ENCODE measurements around the gene DUSP19. TPM values are rescaled to one million over a fixed set of nuclear protein-coding genes. Genes with fewer than 3 reads are reported as not detected.

DUSP19 gene
- total and polyA plus RNA-seq, 2 donors (not counting 1 experiment from before 2014, with no cell fraction given) = 0.13 to 1.7 TPM

- no peak for ATAC-seq (ENCODE audit: low read depth)
- Mint-ChIP-seq H3K4me1 (no peaks in the 10 kb centered on the region), H3K27ac (no peak overlapping the region), H3K4me3 (no peak overlapping the region), H3K27me3 (peaks cover 44% of the 10 kb centered on the region), H3K9me3 (ENCODE audit: insufficient read depth) (no peaks in the 10 kb centered on the region)
- H4K20me1 ChIP-seq (ENCODE audit: control insufficient read depth, insufficient read depth, low read length, poor library complexity, severe bottlenecking) = no peaks in the 10 kb centered on the region
- intact Hi-C loops (cut with micrococcal nuclease) = no loop called here
- H3K9ac ChIP-seq (ENCODE audit: low read length) = no peak overlapping the region
- H3K9me3 ChIP-seq (ENCODE audit: control extremely low read depth in 1 of 3, control insufficient read depth in 2 of 3, insufficient read depth in 1 of 3, low read length in 2 of 3) = peaks cover 0 to 3% (median 0%) of the 10 kb centered on the region in 3 donors
- H3K79me2 ChIP-seq (ENCODE audit: control insufficient read depth, insufficient read depth, low read length) = no peaks in the 10 kb centered on the region
- H3K4me3 ChIP-seq (ENCODE audit: control extremely low read depth in 1 of 5, extremely low read depth in 1 of 5, insufficient read depth in 1 of 5, low read depth in 2 of 5, low read length in 4 of 5) = no peak overlapping the region
- peaks cover 0 to 26% (median 12%) of the 10 kb centered on the region in 4 experiments for H3K27me3 ChIP-seq (replicated peaks in 1 of 4; ENCODE audit: control extremely low read depth in 1 of 4, control insufficient read depth in 3 of 4, insufficient read depth in 4 of 4, low read length in 3 of 4)
- no peaks in the 10 kb centered on the region for H3K36me3 ChIP-seq (replicated peaks in 1 of 2; ENCODE audit: control extremely low read depth in 1 of 2, control insufficient read depth in 1 of 2, extremely low read depth in 1 of 2, insufficient read depth in 2 of 2, low read length in 1 of 2)
- H3K4me2 ChIP-seq (replicated peaks; ENCODE audit: low read depth, low read length, poor library complexity, severe bottlenecking) = no peak overlapping the region
- no peak overlapping the region for H2AFZ ChIP-seq (ENCODE audit: insufficient read depth, low read depth, low read length, poor library complexity, severe bottlenecking)
- DNase-seq = no peak
- TF ChIP-seq EZH2 (IDR thresholded peaks at IDR 0.05; ENCODE audit: borderline replicate concordance, insufficient read depth, low read depth, low read length, poor library complexity, severe bottlenecking) = no peak
- TF ChIP-seq, protein P1, sequence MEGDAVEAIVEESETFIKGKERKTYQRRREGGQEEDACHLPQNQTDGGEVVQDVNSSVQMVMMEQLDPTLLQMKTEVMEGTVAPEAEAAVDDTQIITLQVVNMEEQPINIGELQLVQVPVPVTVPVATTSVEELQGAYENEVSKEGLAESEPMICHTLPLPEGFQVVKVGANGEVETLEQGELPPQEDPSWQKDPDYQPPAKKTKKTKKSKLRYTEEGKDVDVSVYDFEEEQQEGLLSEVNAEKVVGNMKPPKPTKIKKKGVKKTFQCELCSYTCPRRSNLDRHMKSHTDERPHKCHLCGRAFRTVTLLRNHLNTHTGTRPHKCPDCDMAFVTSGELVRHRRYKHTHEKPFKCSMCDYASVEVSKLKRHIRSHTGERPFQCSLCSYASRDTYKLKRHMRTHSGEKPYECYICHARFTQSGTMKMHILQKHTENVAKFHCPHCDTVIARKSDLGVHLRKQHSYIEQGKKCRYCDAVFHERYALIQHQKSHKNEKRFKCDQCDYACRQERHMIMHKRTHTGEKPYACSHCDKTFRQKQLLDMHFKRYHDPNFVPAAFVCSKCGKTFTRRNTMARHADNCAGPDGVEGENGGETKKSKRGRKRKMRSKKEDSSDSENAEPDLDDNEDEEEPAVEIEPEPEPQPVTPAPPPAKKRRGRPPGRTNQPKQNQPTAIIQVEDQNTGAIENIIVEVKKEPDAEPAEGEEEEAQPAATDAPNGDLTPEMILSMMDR (IDR thresholded peaks at IDR 0.05) = no peak
- H3K4me1 ChIP-seq (ENCODE audit: control insufficient read depth in 2 of 2, insufficient read depth in 2 of 2, low read length in 2 of 2) = no peaks in the 10 kb centered on the region
- CTCF ChIA-PET = no interaction called here
- POLR2A ChIA-PET = no interaction called here
- WGBS (ENCODE audit: insufficient coverage) = no CpG with 5 or more reads among the region's 2 CpGs
- H3K27ac ChIP-seq (ENCODE audit: low read length in 2 of 2) = no peak overlapping the region
These were observed 15.5 kb upstream of the DUSP19 start for GRCh38 chr2:183063083-183063482.

- H3K4me3 Mint-ChIP-seq = no peak overlapping the region
- ChIA-PET POLR2A (no interaction called here), CTCF (interaction anchor here (1.6 kb wide), 1 partner anchor 10 kb away, joined by 4 read pairs; the partner anchor contains the start of gene DUSP19)
- H3K9ac ChIP-seq (ENCODE audit: low read length) = no peak overlapping the region
- WGBS (ENCODE audit: insufficient coverage) = 90% methylated on average over 3 of the region's 3 CpGs
- no peaks in the 10 kb centered on the region for H3K4me1 ChIP-seq (ENCODE audit: control insufficient read depth in 2 of 2, insufficient read depth in 2 of 2, low read length in 2 of 2)
- no peak overlapping the region for H3K4me2 ChIP-seq (replicated peaks; ENCODE audit: low read depth, low read length, poor library complexity, severe bottlenecking)
- H3K9me3 Mint-ChIP-seq (ENCODE audit: insufficient read depth) = no peaks in the 10 kb centered on the region
- H3K4me3 ChIP-seq (ENCODE audit: control extremely low read depth in 1 of 5, extremely low read depth in 1 of 5, insufficient read depth in 1 of 5, low read depth in 2 of 5, low read length in 4 of 5) = no peak overlapping the region
- peaks cover 0 to 24% (median 7%) of the 10 kb centered on the region in 3 donors for H3K9me3 ChIP-seq (ENCODE audit: control extremely low read depth in 1 of 3, control insufficient read depth in 2 of 3, insufficient read depth in 1 of 3, low read length in 2 of 3)
- H3K4me1 Mint-ChIP-seq = no peaks in the 10 kb centered on the region
- H3K27ac ChIP-seq (ENCODE audit: low read length in 2 of 2) = no peak overlapping the region
- H3K27ac Mint-ChIP-seq = no peak overlapping the region
- no peaks in the 10 kb centered on the region for H4K20me1 ChIP-seq (ENCODE audit: control insufficient read depth, insufficient read depth, low read length, poor library complexity, severe bottlenecking)
- TF ChIP-seq, protein P1 (IDR thresholded peaks at IDR 0.05) = no peak
- no peak for TF ChIP-seq EZH2 (IDR thresholded peaks at IDR 0.05; ENCODE audit: borderline replicate concordance, insufficient read depth, low read depth, low read length, poor library complexity, severe bottlenecking)
- no peak overlapping the region for H2AFZ ChIP-seq (ENCODE audit: insufficient read depth, low read depth, low read length, poor library complexity, severe bottlenecking)
- H3K27me3 Mint-ChIP-seq = peaks cover 29% of the 10 kb centered on the region
- H3K36me3 ChIP-seq (replicated peaks in 1 of 2; ENCODE audit: control extremely low read depth in 1 of 2, control insufficient read depth in 1 of 2, extremely low read depth in 1 of 2, insufficient read depth in 2 of 2, low read length in 1 of 2) = no peaks in the 10 kb centered on the region
- H3K27me3 ChIP-seq (replicated peaks in 1 of 4; ENCODE audit: control extremely low read depth in 1 of 4, control insufficient read depth in 3 of 4, insufficient read depth in 4 of 4, low read length in 3 of 4) = peaks cover 0 to 24% (median 3%) of the 10 kb centered on the region in 4 experiments
- H3K79me2 ChIP-seq (ENCODE audit: control insufficient read depth, insufficient read depth, low read length) = no peaks in the 10 kb centered on the region
- DNase-seq = no peak
- intact Hi-C loops (cut with micrococcal nuclease) = no loop called here
- no peak for ATAC-seq (ENCODE audit: low read depth)
These were observed 10.0 kb upstream of the DUSP19 start for GRCh38 chr2:183068561-183068960.

Measured in B cell (primary cell).